ENCODE results near the gene TICAM1. TPM values are rescaled to one million over a fixed set of nuclear protein-coding genes. Genes with fewer than 3 reads are reported as not detected.

TICAM1 gene
- total and polyA plus RNA-seq, 2 of the 13 experiments (the other 11 are each of a cell fraction or from before 2014, with no cell fraction given): 0.33 to 0.95 TPM

GRCh38 chr19:4803736-4804695 is 27.5 kb downstream of the TICAM1 start (continued):
- TF ChIP-seq SOX6 (IDR thresholded peaks at IDR 0.05) (no peak), SOX6 (CRISPR knock-in tag; IDR thresholded peaks at IDR 0.05) (no peak), REL (CRISPR knock-in tag; conservative IDR thresholded peaks at IDR 0.05) (no peak), ZNF737 (CRISPR knock-in tag; IDR thresholded peaks at IDR 0.05; ENCODE audit: borderline replicate concordance) (no peak), FOXA1 (IDR thresholded peaks at IDR 0.05) (no peak), FOXA1 (CRISPR knock-in tag; IDR thresholded peaks at IDR 0.05) (no peak), ATF5 (CRISPR knock-in tag; IDR thresholded peaks at IDR 0.05; ENCODE audit: low read depth) (no peak), SP140L (CRISPR knock-in tag; IDR thresholded peaks at IDR 0.05; ENCODE audit: borderline replicate concordance) (no peak), ZNF136 (CRISPR knock-in tag; IDR thresholded peaks at IDR 0.05; ENCODE audit: low read depth) (no peak), MTA1 (CRISPR knock-in tag; IDR thresholded peaks at IDR 0.05; ENCODE audit: borderline replicate concordance) (peak; percentile 62; the same call in 1 of the 2 replicates), ZNF615 (CRISPR knock-in tag; IDR thresholded peaks at IDR 0.05; ENCODE audit: borderline replicate concordance) (no peak), ZNF350 (CRISPR knock-in tag; IDR thresholded peaks at IDR 0.05; ENCODE audit: borderline replicate concordance, low read depth) (no peak), CCDC6 (CRISPR knock-in tag; IDR thresholded peaks at IDR 0.05) (no peak), ZNF660 (CRISPR knock-in tag; IDR thresholded peaks at IDR 0.05; ENCODE audit: borderline replicate concordance, low read depth) (no peak), ZNF567 (CRISPR knock-in tag; IDR thresholded peaks at IDR 0.05; ENCODE audit: borderline replicate concordance) (no peak), MLLT10 (CRISPR knock-in tag; IDR thresholded peaks at IDR 0.05) (no peak), SMC3 (IDR thresholded peaks at IDR 0.05; ENCODE audit: low read length) (peak; percentile 47), PREB (CRISPR knock-in tag; IDR thresholded peaks at IDR 0.05) (no peak), ZNF788 (CRISPR knock-in tag; IDR thresholded peaks at IDR 0.05; ENCODE audit: borderline replicate concordance) (no peak), ZNF766 (CRISPR knock-in tag; IDR thresholded peaks at IDR 0.05; ENCODE audit: borderline replicate concordance) (no peak), POLR2A (IDR thresholded peaks at IDR 0.05; ENCODE audit: insufficient read depth in 1 of 2, low read depth in 2 of 2, low read length in 2 of 2) (no peak), ARID5B (CRISPR knock-in tag; IDR thresholded peaks at IDR 0.05) (no peak; the same call in 1 of the 2 replicates), ISX (CRISPR knock-in tag; conservative IDR thresholded peaks at IDR 0.05) (no peak)

Data from HepG2 (cell line).